ENCODE measurements around the gene RPL15. TPM values are rescaled to one million over a fixed set of nuclear protein-coding genes. Genes with fewer than 3 reads are reported as not detected.

Gene RPL15
- total and polyA plus RNA-seq, 2 donors (not counting 1 experiment from before 2014, with no cell fraction given): 1,860 to 3,720 TPM

- DNase-seq (ENCODE audit: low read depth in 2 of 2): no peak
- Histone ChIP-seq H3K79me2 (ENCODE audit: control insufficient read depth, insufficient read depth, low read length) (peaks cover 19% of the 10 kb centered on the region), H3K4me2 (ENCODE audit: extremely low read depth, insufficient read depth, low read length) (no peak overlapping the region), H3K27me3 (ENCODE audit: control insufficient read depth, insufficient read depth, low read length) (no peaks in the 10 kb centered on the region), H2AFZ (ENCODE audit: low read length) (no peak overlapping the region), H3K9ac (ENCODE audit: insufficient read depth, low read length) (no peak overlapping the region), H3K4me3 (replicated peaks in 1 of 4; ENCODE audit: control extremely low read depth in 1 of 4, insufficient read depth in 1 of 4, low read depth in 3 of 4, low read length in 4 of 4) (peak overlapping the region in 1 of 4 experiments; percentile 2), H3K4me1 (ENCODE audit: control insufficient read depth, extremely low read depth, insufficient read depth, low read length) (peaks cover 2% of the 10 kb centered on the region), H3K36me3 (ENCODE audit: control insufficient read depth, insufficient read depth, low read length) (peaks cover 10% of the 10 kb centered on the region), H4K20me1 (ENCODE audit: control insufficient read depth, extremely low read depth, insufficient read depth, low read length) (peaks cover 7% of the 10 kb centered on the region), H3K9me3 (ENCODE audit: control insufficient read depth, insufficient read depth, low read depth, low read length) (no peaks in the 10 kb centered on the region), H3K27ac (ENCODE audit: insufficient read depth, low read length) (no peak overlapping the region)
- TF ChIP-seq CTCF (conservative IDR thresholded peaks at IDR 0.05 in 1 of 2, IDR thresholded peaks at IDR 0.05 in 1 of 2; ENCODE audit: low read depth in 1 of 2, low read length in 2 of 2) (no peak), EZH2 (IDR thresholded peaks at IDR 0.05; ENCODE audit: low read length, missing control alignments) (no peak)
Measured at GRCh38 chr3:23920151-23920655, 3.3 kb downstream of the RPL15 start.

- H3K9ac ChIP-seq (ENCODE audit: insufficient read depth, low read length): no peak overlapping the region
- TF ChIP-seq EZH2 (IDR thresholded peaks at IDR 0.05; ENCODE audit: low read length, missing control alignments): no peak
- TF ChIP-seq CTCF (conservative IDR thresholded peaks at IDR 0.05 in 1 of 2, IDR thresholded peaks at IDR 0.05 in 1 of 2; ENCODE audit: low read depth in 1 of 2, low read length in 2 of 2): no peak
- peaks cover 7% of the 10 kb centered on the region for H4K20me1 ChIP-seq (ENCODE audit: control insufficient read depth, extremely low read depth, insufficient read depth, low read length)
- no peak overlapping the region for H3K4me3 ChIP-seq (replicated peaks in 1 of 4; ENCODE audit: control extremely low read depth in 1 of 4, insufficient read depth in 1 of 4, low read depth in 3 of 4, low read length in 4 of 4)
- no peaks in the 10 kb centered on the region for H3K9me3 ChIP-seq (ENCODE audit: control insufficient read depth, insufficient read depth, low read depth, low read length)
- peaks cover 10% of the 10 kb centered on the region for H3K36me3 ChIP-seq (ENCODE audit: control insufficient read depth, insufficient read depth, low read length)
- no peaks in the 10 kb centered on the region for H3K27me3 ChIP-seq (ENCODE audit: control insufficient read depth, insufficient read depth, low read length)
- H3K4me1 ChIP-seq (ENCODE audit: control insufficient read depth, extremely low read depth, insufficient read depth, low read length): no peaks in the 10 kb centered on the region
- DNase-seq (ENCODE audit: low read depth in 2 of 2): no peak
- H3K79me2 ChIP-seq (ENCODE audit: control insufficient read depth, insufficient read depth, low read length): peaks cover 19% of the 10 kb centered on the region
- H3K4me2 ChIP-seq (ENCODE audit: extremely low read depth, insufficient read depth, low read length): no peak overlapping the region
- no peak overlapping the region for H2AFZ ChIP-seq (ENCODE audit: low read length)
- no peak overlapping the region for H3K27ac ChIP-seq (ENCODE audit: insufficient read depth, low read length)
Measured at GRCh38 chr3:23921052-23921511, 4.2 kb downstream of the RPL15 start.

GRCh38 chr3:23923786-23924185 is 6.9 kb downstream of the RPL15 start:
- H3K4me3 ChIP-seq (replicated peaks in 1 of 4; ENCODE audit: control extremely low read depth in 1 of 4, insufficient read depth in 1 of 4, low read depth in 3 of 4, low read length in 4 of 4): no peak overlapping the region
- H3K36me3 ChIP-seq (ENCODE audit: control insufficient read depth, insufficient read depth, low read length): peaks cover 3% of the 10 kb centered on the region
- no peaks in the 10 kb centered on the region for H4K20me1 ChIP-seq (ENCODE audit: control insufficient read depth, extremely low read depth, insufficient read depth, low read length)
- no peak overlapping the region for H3K9ac ChIP-seq (ENCODE audit: insufficient read depth, low read length)
- TF ChIP-seq EZH2 (IDR thresholded peaks at IDR 0.05; ENCODE audit: low read length, missing control alignments) (no peak), CTCF (conservative IDR thresholded peaks at IDR 0.05 in 1 of 2, IDR thresholded peaks at IDR 0.05 in 1 of 2; ENCODE audit: low read depth in 1 of 2, low read length in 2 of 2) (no peak)
- H3K27ac ChIP-seq (ENCODE audit: insufficient read depth, low read length): no peak overlapping the region
- H3K4me2 ChIP-seq (ENCODE audit: extremely low read depth, insufficient read depth, low read length): no peak overlapping the region
- no peaks in the 10 kb centered on the region for H3K4me1 ChIP-seq (ENCODE audit: control insufficient read depth, extremely low read depth, insufficient read depth, low read length)
- no peaks in the 10 kb centered on the region for H3K9me3 ChIP-seq (ENCODE audit: control insufficient read depth, insufficient read depth, low read depth, low read length)
- H2AFZ ChIP-seq (ENCODE audit: low read length): no peak overlapping the region
- no peaks in the 10 kb centered on the region for H3K27me3 ChIP-seq (ENCODE audit: control insufficient read depth, insufficient read depth, low read length)
- DNase-seq (ENCODE audit: low read depth in 2 of 2): peak; percentile 84 to 88
- peaks cover under 1% of the 10 kb centered on the region for H3K79me2 ChIP-seq (ENCODE audit: control insufficient read depth, insufficient read depth, low read length)
